Liver (tissue), 3 donors: Measurements from ENCODE around the gene CHDH.

Experiments used
- CTCF ChIP-seq: fragments of 150-350 bp; IDR thresholded peaks from 2 replicates; pipeline ENCODE4 v1.5.1; 2017; ENCODE audit warnings: improper control_type of control experiment, low read depth, low read length; ENCODE audit not compliant: missing input control
- RAD21 ChIP-seq, 2 donors: IDR thresholded peaks; 2 replicates each; pipeline ENCODE4 v1.6.1; 2016; ENCODE audit warnings: antibody characterized with exemption in 2 of 2, mild to moderate bottlenecking in 2 of 2
- REST ChIP-seq: IDR thresholded peaks from 2 replicates; pipeline ENCODE4 v1.6.1; 2016; ENCODE audit warnings: antibody characterized with exemption, mild to moderate bottlenecking
- donor health status: healthy.
- donor health status: healthy.

DNA sequence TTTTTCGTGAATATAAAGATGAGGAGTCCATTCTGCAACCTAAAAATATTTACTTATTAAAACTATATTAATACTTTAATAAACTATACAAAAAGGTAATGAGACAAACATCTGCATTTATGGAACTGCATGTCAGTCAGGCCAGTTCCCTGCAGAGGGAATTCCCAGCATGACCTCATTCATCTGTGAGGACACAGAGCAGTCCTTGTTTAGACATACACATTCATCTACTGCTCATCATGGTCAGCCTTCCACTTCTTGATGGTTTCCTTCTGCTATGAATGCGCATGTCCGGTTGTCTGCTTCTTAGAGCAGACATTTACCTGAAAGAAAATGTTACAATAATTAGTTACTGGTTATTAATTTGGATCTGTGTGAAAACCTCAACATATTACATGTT is 39.0 kb upstream of the CHDH start:
- no peak for TF ChIP-seq CTCF
- no peak for TF ChIP-seq REST
- TF ChIP-seq RAD21 (IDR thresholded peaks at IDR 0.05), result no peak
